H9 (cell line): ENCODE data around the gene PLCXD1. TPM values are rescaled to one million over a fixed set of nuclear protein-coding genes. Genes with fewer than 3 reads are reported as not detected.
"Not testable (repeated sequence)": the region's sequence is repeated elsewhere in the genome, so short reads cannot be mapped to it uniquely, and the experiment has no call there.

Experiments
- DNase-seq: peaks from one replicate; pipeline ENCODE4 v3.0.0-alpha.2; 2017
- H2AFZ ChIP-seq: one replicate; pipeline ENCODE4 v1.6.1; 2013; ENCODE audit warnings: mild to moderate bottlenecking, low read length, control low read depth, moderate library complexity
- H2AK5ac ChIP-seq: 2 replicates; pipeline ENCODE4 v1.6.1; 2013; ENCODE audit warnings: low read length, control low read depth, mixed read lengths; ENCODE audit not compliant: insufficient read length
- H2BK120ac ChIP-seq: one replicate; pipeline ENCODE4 v1.6.1; 2013; ENCODE audit warnings: low read depth, mild to moderate bottlenecking, low read length, control low read depth, inconsistent platforms; ENCODE audit not compliant: poor library complexity, severe bottlenecking
- H2BK12ac ChIP-seq: 2 replicates; pipeline ENCODE4 v1.6.1; 2013; ENCODE audit warnings: low read length, control low read depth, mixed read lengths, low read depth; ENCODE audit not compliant: insufficient read length
- H2BK15ac ChIP-seq: 2 replicates; pipeline ENCODE4 v1.6.1; 2013; ENCODE audit warnings: low read depth, low read length, control low read depth
- H2BK20ac ChIP-seq: one replicate; pipeline ENCODE4 v1.6.1; 2013; ENCODE audit warnings: low read depth, mild to moderate bottlenecking, low read length, control low read depth, inconsistent platforms; ENCODE audit not compliant: poor library complexity, severe bottlenecking
- H2BK5ac ChIP-seq: 2 replicates; pipeline ENCODE4 v1.6.1; 2013; ENCODE audit warnings: low read length, control low read depth, mixed read lengths; ENCODE audit not compliant: insufficient read length
- H3K14ac ChIP-seq: 2 replicates; pipeline ENCODE4 v1.6.1; 2013; ENCODE audit warnings: low read length, control low read depth; ENCODE audit not compliant: insufficient read depth
- H3K18ac ChIP-seq: 2 replicates; pipeline ENCODE4 v1.6.1; 2013; ENCODE audit warnings: low read depth, mild to moderate bottlenecking, mixed read lengths, low read length, control low read depth; ENCODE audit not compliant: insufficient read length
- H3K23ac ChIP-seq: 2 replicates; pipeline ENCODE4 v1.6.1; 2013; ENCODE audit warnings: low read length, control low read depth, mixed read lengths, low read depth; ENCODE audit not compliant: insufficient read length
- H3K23me2 ChIP-seq: 2 replicates; pipeline ENCODE4 v1.6.1; 2013; ENCODE audit warnings: low read depth, mild to moderate bottlenecking, mixed read lengths, low read length, control low read depth; ENCODE audit not compliant: insufficient read length, poor library complexity, severe bottlenecking
- H3K27ac ChIP-seq: 2 replicates; pipeline ENCODE4 v1.5.1; 2013; ENCODE audit warnings: low read length, control low read depth, mixed read lengths, low read depth; ENCODE audit not compliant: insufficient read length
- H3K27me3 ChIP-seq: 2 replicates; pipeline ENCODE4 v1.6.1; 2013; ENCODE audit warnings: low read length, control low read depth, inconsistent platforms; ENCODE audit not compliant: insufficient read depth
- H3K4ac ChIP-seq: 2 replicates; pipeline ENCODE4 v1.6.1; 2013; ENCODE audit warnings: low read depth, mild to moderate bottlenecking, control low read depth, inconsistent platforms, low read length, moderate library complexity
- H3K4me1 ChIP-seq: 2 replicates; pipeline ENCODE4 v1.6.1; 2013; ENCODE audit warnings: low read length, control low read depth, inconsistent platforms; ENCODE audit not compliant: insufficient read depth
- H3K4me2 ChIP-seq: 2 replicates; pipeline ENCODE4 v1.6.1; 2013; ENCODE audit warnings: low read length, control low read depth, mixed read lengths; ENCODE audit not compliant: insufficient read length, insufficient read depth
- H3K56ac ChIP-seq: 2 replicates; pipeline ENCODE4 v1.6.1; 2013; ENCODE audit warnings: low read depth, mild to moderate bottlenecking, mixed read lengths, low read length, control low read depth; ENCODE audit not compliant: insufficient read length
- H3K79me1 ChIP-seq: 2 replicates; pipeline ENCODE4 v1.6.1; 2013; ENCODE audit warnings: low read depth, mild to moderate bottlenecking, moderate library complexity, low read length, control low read depth, inconsistent platforms; ENCODE audit not compliant: insufficient read depth, poor library complexity, severe bottlenecking
- H3K79me2 ChIP-seq: 2 replicates; pipeline ENCODE4 v1.6.1; 2013; ENCODE audit warnings: low read length, control low read depth, inconsistent platforms; ENCODE audit not compliant: insufficient read depth
- H3K9ac ChIP-seq: 2 replicates; pipeline ENCODE4 v1.6.1; 2013; ENCODE audit warnings: low read length, control low read depth, mixed read lengths; ENCODE audit not compliant: insufficient read length; ENCODE audit errors: extremely low read depth
- H3K9me3 ChIP-seq: one replicate; pipeline ENCODE4 v1.6.1; 2013; ENCODE audit warnings: low read depth, low read length, inconsistent platforms; ENCODE audit not compliant: control insufficient read depth
- H3T11ph ChIP-seq: one replicate; pipeline ENCODE4 v1.6.1; 2013; ENCODE audit warnings: mild to moderate bottlenecking, low read length, control low read depth, inconsistent platforms
- H4K20me1 ChIP-seq: one replicate; pipeline ENCODE4 v1.6.1; 2013; ENCODE audit not compliant: control insufficient read depth, insufficient read length, insufficient read depth
- H4K5ac ChIP-seq: 2 replicates; pipeline ENCODE4 v1.6.1; 2013; ENCODE audit warnings: low read depth, mild to moderate bottlenecking, mixed read lengths, low read length, control low read depth; ENCODE audit not compliant: insufficient read length
- H4K8ac ChIP-seq: replicated peaks from 2 replicates; pipeline ENCODE4 v1.6.1; 2013; ENCODE audit warnings: low read length, control low read depth, mixed read lengths, low read depth; ENCODE audit not compliant: insufficient read length
- H4K91ac ChIP-seq: 2 replicates; pipeline ENCODE4 v1.6.1; 2013; ENCODE audit warnings: low read depth, mild to moderate bottlenecking, moderate library complexity, mixed read lengths, low read length, control low read depth; ENCODE audit not compliant: insufficient read length
- H3K27ac Mint-ChIP-seq, 3 experiments: 2 replicates in 2 of 3; 3 replicates in 1 of 3; pipeline ENCODE4 v1.8.0; 2020 to 2021; ENCODE audit warnings: mixed read lengths in 3 of 3, mild to moderate bottlenecking in 1 of 3, moderate library complexity in 1 of 3
- H3K27me3 Mint-ChIP-seq: 2 replicates; pipeline ENCODE4 v1.8.0; 2021; ENCODE audit warnings: low read depth, mild to moderate bottlenecking, moderate library complexity, mixed read lengths
- H3K36me3 Mint-ChIP-seq, 3 experiments: 2 replicates in 2 of 3; 3 replicates in 1 of 3; pipeline ENCODE4 v1.8.0; 2020 to 2021; ENCODE audit warnings: low read depth in 3 of 3, mixed read lengths in 3 of 3; ENCODE audit not compliant: insufficient read depth in 1 of 3
- H3K4me1 Mint-ChIP-seq, 2 experiments: 2 replicates each; pipeline ENCODE4 v1.8.0; 2020; ENCODE audit warnings: mixed read lengths in 2 of 2
- H3K4me3 Mint-ChIP-seq, 2 experiments: 2 replicates in 1 of 2; 3 replicates in 1 of 2; pipeline ENCODE4 v1.8.0; 2020 to 2021; ENCODE audit warnings: mild to moderate bottlenecking in 2 of 2, mixed read lengths in 2 of 2, moderate library complexity in 1 of 2
- H3K9me3 Mint-ChIP-seq, 2 experiments: 2 replicates in 1 of 2; 3 replicates in 1 of 2; pipeline ENCODE4 v1.8.0; 2020; ENCODE audit warnings: mild to moderate bottlenecking in 2 of 2, mixed read lengths in 2 of 2, moderate library complexity in 1 of 2
- CTCF ChIP-seq: fragments of 200-600 bp; sonication (generic); conservative IDR thresholded peaks from 3 replicates; pipeline ENCODE4 v1.8.0; 2021; ENCODE audit warnings: antibody characterized with exemption, mild to moderate bottlenecking
- WGBS: extraction: QIAGEN DNeasy Blood & Tissue Kit; methylation state at CpG from one replicate; pipeline ENCODE4 v1.1.7; 2013; ENCODE audit warnings: missing lambda C conversion rate, low lambda C conversion rate, mixed read lengths; ENCODE audit not compliant: insufficient read length; ENCODE audit errors: extremely low coverage; 5-methylcytosine and 5-hydroxymethylcytosine counted together
- total RNA-seq: library from RNA; stranded (reverse); gene quantifications from 2 replicates; pipeline ENCODE4 v1.2.1, GENCODE V29; 2021

Gene PLCXD1
- total RNA-seq, 1 experiment from 2014 or later: 96.5 TPM

DNA sequence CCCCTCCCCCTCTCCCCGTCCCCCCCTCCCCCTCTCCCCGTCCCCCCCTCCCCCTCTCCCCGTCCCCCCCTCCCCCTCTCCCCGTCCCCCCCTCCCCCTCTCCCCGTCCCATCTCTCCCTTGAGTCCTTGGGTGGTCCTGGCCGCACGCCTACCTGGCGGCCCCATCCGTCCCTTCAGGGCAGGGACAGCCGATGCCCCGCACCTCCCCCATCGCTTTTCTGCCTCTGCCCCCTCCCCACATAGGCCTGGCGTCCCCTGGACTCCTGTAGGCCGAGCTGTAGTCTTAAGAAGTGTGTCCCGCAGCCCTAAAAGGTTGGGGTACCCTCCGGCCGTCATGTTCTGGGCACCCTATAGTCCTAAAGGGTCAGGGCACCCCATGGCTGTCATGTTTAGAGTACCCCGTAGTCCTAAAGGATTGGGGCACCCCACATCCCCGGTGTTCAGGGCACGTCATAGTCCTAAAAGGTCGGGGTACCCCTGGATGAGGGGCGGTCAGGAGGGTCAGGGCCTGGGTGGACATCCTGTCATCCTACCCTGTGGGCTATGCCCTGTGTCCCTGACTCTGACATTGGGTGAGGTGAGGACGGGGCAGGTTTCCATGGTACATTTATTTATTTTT lies 48.2 kb downstream of the PLCXD1 start:
- Mint-ChIP-seq H3K27ac (no peak overlapping the region; a peak in 1 of 7 replicates), H3K36me3 (peaks cover 2 to 13% (median 2%) of the 10 kb centered on the region in 3 experiments; a peak in 4 of 7 replicates), H3K27me3 (peaks cover 5% of the 10 kb centered on the region), H3K4me3 (no peak overlapping the region), H3K4me1 (peaks cover 0 to 10% of the 10 kb centered on the region in 2 experiments; a peak in 2 of 4 replicates), H3K9me3 (peaks cover 11 to 12% of the 10 kb centered on the region in 2 experiments)
- Histone ChIP-seq H3K27ac (no peak overlapping the region), H2AK5ac (no peak overlapping the region), H4K5ac (no peak overlapping the region), H3K9ac (no peak overlapping the region), H3K79me1 (no peaks in the 10 kb centered on the region), H3K18ac (no peak overlapping the region), H2BK5ac (no peak overlapping the region), H3K9me3 (no peaks in the 10 kb centered on the region), H3T11ph (no peak overlapping the region), H3K23ac (no peak overlapping the region), H4K8ac (no peak overlapping the region), H3K27me3 (no peaks in the 10 kb centered on the region), H4K20me1 (no peaks in the 10 kb centered on the region), H3K23me2 (no peaks in the 10 kb centered on the region), H3K56ac (no peak overlapping the region), H2AFZ (no peak overlapping the region), H4K91ac (no peak overlapping the region), H3K79me2 (no peaks in the 10 kb centered on the region), H3K4me2 (no peak overlapping the region), H2BK120ac (no peak overlapping the region), H2BK12ac (no peak overlapping the region), H3K4me1 (no peaks in the 10 kb centered on the region), H3K14ac (no peak overlapping the region), H2BK20ac (no peak overlapping the region), H3K4ac (no peak overlapping the region), H2BK15ac (no peak overlapping the region)
- no peak for TF ChIP-seq CTCF
- WGBS: no CpG with 5 or more reads among the region's 23 CpGs
- DNase-seq: no peak

- not testable (repeated sequence) for H3K56ac ChIP-seq, H3K27me3 Mint-ChIP-seq, H4K91ac ChIP-seq, H2BK5ac ChIP-seq, H3K4me2 ChIP-seq, DNase-seq, H4K5ac ChIP-seq, H3K4me1 ChIP-seq, H3K9me3 ChIP-seq, H3T11ph ChIP-seq, H3K18ac ChIP-seq, H2AFZ ChIP-seq, H4K8ac ChIP-seq, H3K27ac ChIP-seq, H3K27ac Mint-ChIP-seq, H3K23ac ChIP-seq, H3K27me3 ChIP-seq, H2BK12ac ChIP-seq, H3K4ac ChIP-seq, H3K14ac ChIP-seq, H3K4me3 Mint-ChIP-seq, H3K4me1 Mint-ChIP-seq, H2BK20ac ChIP-seq, H3K79me2 ChIP-seq, H4K20me1 ChIP-seq, H2BK120ac ChIP-seq, H3K9ac ChIP-seq, H3K79me1 ChIP-seq, H2BK15ac ChIP-seq, H3K23me2 ChIP-seq, H2AK5ac ChIP-seq
- no CpG with 5 or more reads among the region's 29 CpGs for WGBS
- H3K36me3 Mint-ChIP-seq: peaks cover 2 to 13% (median 2%) of the 10 kb centered on the region in 3 experiments; a peak in 4 of 7 replicates
- peaks cover 11 to 12% of the 10 kb centered on the region in 2 experiments for H3K9me3 Mint-ChIP-seq
Measured at GRCh38 chrX:330141-330725, 49.1 kb downstream of the PLCXD1 start.
